Measurements from ENCODE around the gene IL19. TPM values are rescaled to one million over a fixed set of nuclear protein-coding genes. Genes with fewer than 3 reads are reported as not detected.

Gene IL19
- total and polyA plus RNA-seq, 4 donors = not detected

- Histone ChIP-seq H3K36me3 (ENCODE audit: control insufficient read depth in 4 of 4, insufficient read depth in 3 of 4, low read depth in 1 of 4, low read length in 3 of 4) (no peaks in the 10 kb centered on the region), H3K9me3 (ENCODE audit: control insufficient read depth in 4 of 4, low read length in 3 of 4) (no peaks in the 10 kb centered on the region), H3K9ac (ENCODE audit: low read depth in 1 of 2, low read length in 2 of 2) (no peak overlapping the region), H3K27ac (ENCODE audit: low read depth in 1 of 2, low read length in 2 of 2) (no peak overlapping the region), H3K4me3 (ENCODE audit: low read depth in 1 of 3, low read length in 3 of 3) (no peak overlapping the region), H3K27me3 (ENCODE audit: control insufficient read depth in 4 of 4, insufficient read depth in 4 of 4, low read length in 3 of 4) (no peaks in the 10 kb centered on the region), H3K4me1 (ENCODE audit: control insufficient read depth in 4 of 4, insufficient read depth in 4 of 4, low read length in 3 of 4) (peaks cover 0 to 4% (median 0%) of the 10 kb centered on the region in 4 donors)
- TF ChIP-seq TAF1 (conservative IDR thresholded peaks at IDR 0.05) = no peak
- no peak for TF ChIP-seq YY1 (IDR thresholded peaks at IDR 0.05)
- TF ChIP-seq REST (IDR thresholded peaks at IDR 0.05) = no peak
- TF ChIP-seq MAX (IDR thresholded peaks at IDR 0.05) = no peak
- TF ChIP-seq HNF4G (IDR thresholded peaks at IDR 0.05) = no peak
- WGBS = 87% methylated on average over 4 of the region's 4 CpGs
- no peak for DNase-seq (ENCODE audit: low spot score)
These were observed 73.1 kb downstream of the IL19 start for GRCh38 chr1:206843626-206844025.

- Histone ChIP-seq H3K9me3 (ENCODE audit: control insufficient read depth in 4 of 4, low read length in 3 of 4) (no peaks in the 10 kb centered on the region), H3K9ac (ENCODE audit: low read depth in 1 of 2, low read length in 2 of 2) (no peak overlapping the region), H3K36me3 (ENCODE audit: control insufficient read depth in 4 of 4, insufficient read depth in 3 of 4, low read depth in 1 of 4, low read length in 3 of 4) (no peaks in the 10 kb centered on the region), H3K27ac (ENCODE audit: low read depth in 1 of 2, low read length in 2 of 2) (no peak overlapping the region), H3K4me3 (ENCODE audit: low read depth in 1 of 3, low read length in 3 of 3) (no peak overlapping the region), H3K27me3 (ENCODE audit: control insufficient read depth in 4 of 4, insufficient read depth in 4 of 4, low read length in 3 of 4) (no peaks in the 10 kb centered on the region), H3K4me1 (ENCODE audit: control insufficient read depth in 4 of 4, insufficient read depth in 4 of 4, low read length in 3 of 4) (peaks cover 0 to 4% (median 0%) of the 10 kb centered on the region in 4 donors)
- no peak for TF ChIP-seq FOXA1 (IDR thresholded peaks at IDR 0.05)
- no peak for TF ChIP-seq TAF1 (conservative IDR thresholded peaks at IDR 0.05)
- TF ChIP-seq HNF4A (conservative IDR thresholded peaks at IDR 0.05) = no peak
- no peak for TF ChIP-seq FOXA2 (IDR thresholded peaks at IDR 0.05)
- TF ChIP-seq GABPA (IDR thresholded peaks at IDR 0.05 in 1 of 2, conservative IDR thresholded peaks at IDR 0.05 in 1 of 2) = no peak
- TF ChIP-seq REST (IDR thresholded peaks at IDR 0.05) = no peak
- TF ChIP-seq JUND (IDR thresholded peaks at IDR 0.05) = no peak
- TF ChIP-seq ATF3 (IDR thresholded peaks at IDR 0.05) = no peak
- no peak for TF ChIP-seq CTCF (IDR thresholded peaks at IDR 0.05; ENCODE audit: low read depth, low read length, missing input control)
- no peak for TF ChIP-seq HNF4G (IDR thresholded peaks at IDR 0.05)
- DNase-seq (ENCODE audit: low spot score) = no peak
These were observed 75.9 kb downstream of the IL19 start for GRCh38 chr1:206846487-206846886.

Data from liver (tissue), 9 donors.